NCI-H1092 (cell line): ENCODE measurements around the gene HJURP.

Experiments
- DNase-seq: peaks from one replicate; lab custom pipeline; 2025; lab: John Stamatoyannopoulos, UW

HJURP gene

DNA sequence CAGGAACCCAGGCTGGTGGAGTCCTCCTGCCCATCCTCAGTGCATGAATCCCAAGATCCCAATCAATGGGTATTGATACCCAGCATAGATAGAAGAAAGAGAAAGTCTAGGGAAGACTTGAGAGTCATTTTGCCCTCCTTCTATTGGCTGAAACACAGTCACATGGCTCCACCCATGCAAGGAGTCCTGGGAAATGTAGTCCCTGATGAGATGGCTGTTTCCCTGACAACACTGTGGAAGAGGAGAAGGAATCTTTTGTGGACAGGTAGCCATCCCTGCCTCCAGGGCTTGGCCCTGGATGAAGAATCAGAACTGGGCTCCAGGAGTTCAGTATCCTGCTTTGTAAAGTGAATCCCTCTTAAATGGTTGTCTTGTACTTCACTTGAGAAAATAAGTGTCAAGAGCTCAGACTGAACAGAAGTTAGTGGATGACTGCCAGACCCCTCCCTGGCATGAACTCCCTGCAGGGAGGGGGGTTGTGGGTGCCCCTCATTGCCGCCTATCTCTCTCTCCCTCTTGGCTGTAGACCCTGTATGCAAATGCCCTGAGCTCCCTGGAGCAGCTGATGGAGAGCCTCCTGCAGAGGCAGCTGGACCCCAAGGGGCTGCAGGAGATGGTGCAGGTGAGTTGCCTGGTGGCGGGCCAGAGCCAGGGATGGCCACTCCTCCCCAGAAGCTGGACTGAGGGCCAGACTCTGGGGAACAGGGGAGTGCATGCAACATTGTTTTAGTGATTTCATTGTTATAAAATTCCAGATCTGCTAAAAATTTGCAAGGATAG lies 40.1 kb downstream of the HJURP start:
- no peak for DNase-seq

DNA sequence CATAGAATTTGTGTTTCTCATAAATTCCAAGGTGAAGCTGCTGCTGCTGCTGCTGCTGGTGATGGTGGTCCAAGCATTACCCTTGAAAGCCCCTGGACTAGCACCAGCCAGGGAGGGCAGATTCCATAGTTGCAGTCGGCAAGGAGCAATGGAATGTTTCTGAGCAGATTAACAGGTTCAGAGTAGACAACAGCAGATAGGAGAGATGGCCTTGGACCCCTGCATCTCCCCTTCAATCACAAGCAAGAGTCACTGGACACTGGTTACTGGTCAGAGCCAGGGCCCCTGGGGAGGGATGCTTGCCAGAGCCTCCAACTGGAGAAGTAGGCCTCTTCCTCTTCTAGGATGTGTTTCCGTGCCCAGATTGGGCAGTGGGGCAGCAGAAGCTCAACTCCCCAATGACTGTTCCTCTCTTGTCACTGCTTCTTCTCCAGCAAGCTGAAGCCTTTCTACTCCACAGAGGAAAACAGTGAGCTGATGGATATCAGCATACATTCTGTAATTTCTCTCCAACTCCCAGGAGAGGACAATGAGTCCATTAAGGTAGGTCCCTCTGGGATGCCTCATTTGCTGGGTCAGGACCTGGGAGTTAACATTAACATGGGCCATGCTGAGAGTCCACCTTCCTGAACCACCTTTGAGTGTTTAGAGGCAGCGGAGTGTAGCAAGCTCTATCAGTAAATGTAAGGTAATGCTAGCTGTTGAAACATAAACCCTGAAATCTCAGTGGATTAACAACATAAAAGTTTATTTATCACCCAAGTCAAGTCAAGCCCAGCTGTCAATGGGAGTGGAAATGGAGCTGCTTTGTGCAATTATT lies 40.9 kb downstream of the HJURP start:
- no peak for DNase-seq

DNA sequence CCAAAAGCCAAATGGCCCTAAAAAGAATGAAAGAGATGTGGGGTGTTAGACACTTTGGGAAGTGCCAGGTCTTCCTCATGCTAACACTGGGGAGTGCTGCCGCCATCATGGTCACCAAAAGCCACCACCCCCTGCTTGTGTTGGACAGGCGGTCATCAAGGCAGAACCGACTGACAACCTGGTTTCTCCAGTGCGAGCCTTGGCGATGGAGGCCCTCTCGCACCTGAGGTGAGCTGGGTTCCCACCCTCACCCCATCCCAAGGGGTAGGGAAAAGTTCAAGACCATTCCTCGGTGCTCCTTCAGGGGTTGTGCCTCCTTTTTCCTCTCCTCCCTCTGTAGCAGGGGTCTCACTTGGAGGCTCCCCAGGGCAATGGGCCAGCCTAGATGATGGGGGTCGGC lies 42.6 kb downstream of the HJURP start:
- DNase-seq, result no peak

DNA sequence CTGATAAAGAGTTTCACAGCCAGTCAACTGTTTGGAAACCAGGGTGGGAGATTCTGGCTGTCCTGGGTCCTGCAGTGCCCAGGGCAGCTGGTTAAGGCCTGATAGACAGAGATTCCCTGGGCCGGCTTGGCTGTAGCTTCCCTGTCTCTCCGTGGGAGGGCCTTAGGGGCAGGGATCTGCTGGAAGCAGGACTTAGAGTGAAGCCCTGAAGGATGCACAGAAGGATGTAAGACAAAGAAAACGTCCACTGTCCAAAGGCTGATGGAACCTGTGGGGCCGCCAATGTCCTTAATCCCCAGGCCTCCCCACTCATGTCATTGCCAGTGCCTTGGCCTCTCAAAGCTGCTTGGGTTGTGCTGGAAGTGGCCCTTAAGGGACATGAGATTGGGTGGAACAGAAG lies 43.2 kb downstream of the HJURP start:
- DNase-seq, result no peak

DNA sequence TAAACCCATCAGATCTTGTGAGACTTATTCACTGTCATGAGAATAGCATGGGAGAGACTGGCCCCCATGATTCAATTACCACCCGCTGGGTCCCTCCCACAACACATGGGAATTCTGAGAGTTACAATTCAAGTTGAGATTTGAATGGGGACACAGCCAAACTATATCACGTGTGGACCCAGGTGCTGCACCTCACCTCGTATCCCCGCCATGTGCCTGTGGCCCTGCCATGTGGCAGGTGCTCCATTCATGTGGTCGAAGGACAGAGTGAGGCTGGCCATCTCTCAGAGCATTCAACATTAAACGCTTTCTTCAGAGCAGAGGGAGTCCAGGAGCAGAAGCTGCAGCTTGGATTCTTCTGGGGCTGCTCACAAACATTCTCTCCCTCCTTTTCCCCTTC lies 44.0 kb downstream of the HJURP start:
- DNase-seq, result no peak

DNA sequence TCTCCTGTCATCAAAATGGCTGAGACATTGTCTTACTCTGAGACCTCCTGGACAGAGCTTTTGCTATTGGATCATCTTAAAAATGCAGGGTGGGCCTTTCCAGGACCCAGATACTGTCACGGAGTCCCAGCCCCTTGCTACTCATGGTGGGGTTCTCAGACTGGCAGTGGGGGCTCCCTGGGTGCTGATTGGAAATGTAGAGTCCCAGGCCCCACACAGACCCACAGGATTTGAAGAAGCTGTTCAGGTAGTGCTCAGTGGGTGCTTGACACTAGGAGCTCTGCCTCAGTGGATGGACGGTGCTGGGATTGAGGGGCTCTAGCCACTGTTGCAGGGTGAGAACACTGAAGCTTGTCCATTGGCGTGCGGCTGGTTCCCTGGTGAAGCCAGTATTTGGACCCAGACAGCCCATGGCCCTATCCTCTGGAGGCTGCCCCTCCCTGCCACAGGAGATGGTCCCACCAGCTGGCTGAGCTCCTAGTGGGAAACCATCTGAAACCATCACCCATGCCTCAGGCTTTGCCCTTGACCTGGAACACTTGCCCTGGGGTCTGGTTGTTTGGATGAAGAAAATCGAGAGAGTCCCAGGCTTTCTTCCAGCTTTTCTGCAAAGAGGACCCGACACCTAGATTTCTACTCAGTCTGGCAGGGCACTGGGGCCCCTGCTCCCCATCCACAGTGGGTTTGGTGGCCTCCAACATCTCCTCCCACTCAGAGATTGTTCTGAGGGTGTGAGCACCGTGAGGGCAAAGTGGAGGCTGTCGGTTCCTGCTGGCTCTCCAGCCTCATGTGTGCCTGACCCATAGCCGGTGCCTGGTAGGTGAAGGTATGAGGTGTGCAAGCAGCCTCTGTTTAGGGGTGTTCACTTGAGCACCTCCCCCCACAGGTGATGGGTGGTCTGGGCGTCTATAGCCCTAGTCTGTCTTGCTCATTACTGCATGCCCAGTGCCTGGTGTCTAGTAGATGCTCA lies 46.1 kb downstream of the HJURP start:
- DNase-seq, result no peak

DNA sequence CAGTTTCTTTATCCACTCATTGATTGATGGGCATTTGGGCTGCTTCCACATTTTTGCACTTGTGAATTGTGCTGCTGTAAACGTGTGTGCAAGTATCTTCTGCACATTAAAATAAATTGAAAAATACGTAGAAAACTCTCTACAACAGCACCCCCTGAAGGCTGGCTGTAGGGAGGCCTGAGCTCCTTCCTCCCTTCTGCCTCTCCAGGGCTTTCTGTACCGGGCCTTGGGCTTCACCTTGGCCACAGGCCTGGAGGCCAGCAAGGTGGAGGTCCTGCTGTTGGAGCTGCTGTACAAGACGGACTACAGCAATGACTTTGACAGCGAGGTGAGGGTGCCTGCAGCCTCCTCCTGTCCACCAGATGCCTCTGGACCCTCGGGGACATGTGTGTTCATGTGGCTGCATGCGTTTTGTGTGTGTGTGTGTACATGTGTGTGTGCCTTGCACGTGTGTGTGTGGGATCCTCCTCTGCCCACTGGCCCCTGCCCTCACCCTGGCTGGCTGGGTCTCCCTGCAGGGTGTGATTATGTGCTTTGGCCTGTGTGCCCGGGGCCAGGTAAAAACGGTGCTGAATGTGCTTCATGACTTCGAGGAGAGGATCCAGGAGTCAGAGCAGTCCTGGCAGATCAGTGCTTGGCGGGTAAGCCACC lies 47.0 kb downstream of the HJURP start:
- DNase-seq, result no peak

DNA sequence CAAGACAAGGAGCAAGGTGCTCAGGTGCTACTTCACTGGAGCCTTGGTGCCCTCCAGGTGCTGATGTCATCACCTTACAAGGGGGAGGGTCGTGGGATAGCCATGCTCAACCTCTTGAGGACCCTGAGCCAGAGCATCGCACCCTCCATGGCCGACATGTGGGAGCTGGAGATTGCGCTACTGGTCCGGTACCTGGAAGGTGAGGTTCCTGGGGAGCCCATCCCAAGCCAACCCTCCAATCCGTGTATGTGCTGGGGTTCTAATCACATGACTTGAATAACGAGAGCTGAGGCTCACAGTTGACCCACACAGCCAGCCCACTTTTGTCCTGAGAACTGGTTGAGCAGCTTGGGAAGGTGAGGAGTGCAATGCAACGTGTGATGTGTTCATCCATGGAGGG lies 50.3 kb downstream of the HJURP start:
- no peak for DNase-seq

DNA sequence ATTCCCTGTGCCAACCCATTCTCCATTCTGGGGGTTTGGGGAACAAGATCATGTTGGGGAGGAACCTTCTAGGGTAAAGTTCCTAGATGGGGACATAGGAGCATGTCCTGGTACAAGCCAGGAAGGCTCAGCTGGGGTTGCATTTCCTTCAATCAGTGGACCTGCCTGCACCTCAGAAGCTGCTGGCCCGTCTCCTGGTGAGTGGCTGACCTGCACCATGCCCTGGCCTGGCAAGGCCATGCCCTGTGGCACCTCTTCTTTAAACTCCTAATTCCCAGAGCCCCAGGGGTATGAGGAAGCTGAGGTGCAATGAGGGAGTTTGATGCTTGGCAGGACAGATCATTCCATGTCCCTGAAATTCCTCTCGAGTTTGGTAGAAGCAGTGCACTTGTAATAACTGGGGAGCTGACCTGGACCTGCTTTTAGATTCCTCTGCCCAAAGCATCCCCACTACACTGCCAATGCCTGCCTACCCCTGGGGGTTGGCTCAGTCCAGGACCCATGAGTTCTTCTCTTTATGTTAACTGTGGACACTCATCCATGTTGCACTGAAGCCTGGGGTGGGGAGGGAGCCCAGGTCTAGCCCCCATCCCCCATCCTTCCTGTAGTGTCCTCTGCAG lies 50.9 kb downstream of the HJURP start:
- no peak for DNase-seq

DNA sequence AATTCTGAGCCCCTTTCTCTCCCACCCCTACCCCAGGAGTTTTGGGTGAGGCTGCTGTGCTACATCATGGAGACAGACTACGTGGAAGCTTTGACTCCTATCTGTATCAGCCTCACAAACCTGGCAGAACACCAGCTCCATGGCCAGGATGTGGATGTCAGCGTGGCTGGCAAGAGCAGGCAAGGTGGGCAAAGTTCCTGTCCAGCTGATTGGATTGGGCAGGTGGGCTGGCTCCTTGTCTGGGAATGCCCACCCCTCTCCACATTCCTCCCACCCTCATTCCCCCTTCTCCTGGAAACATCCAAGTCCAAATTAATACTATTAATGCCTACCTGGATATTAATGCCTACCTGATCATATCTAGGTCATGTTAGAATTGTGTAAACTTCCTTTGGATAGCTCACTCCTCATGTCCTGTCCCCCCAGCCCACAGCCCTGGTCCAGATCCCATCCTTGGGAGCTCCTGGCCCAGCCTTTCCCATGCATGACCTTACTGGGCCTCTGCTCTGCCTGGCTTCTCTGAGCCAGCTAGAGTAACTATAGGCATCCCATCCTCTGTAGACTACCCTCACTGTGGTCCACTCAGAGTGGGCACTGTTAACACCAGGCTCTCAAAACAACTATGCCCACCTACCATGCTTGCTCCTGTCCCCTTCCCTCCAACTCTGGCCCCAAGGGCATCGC lies 52.1 kb downstream of the HJURP start:
- DNase-seq, result no peak

DNA sequence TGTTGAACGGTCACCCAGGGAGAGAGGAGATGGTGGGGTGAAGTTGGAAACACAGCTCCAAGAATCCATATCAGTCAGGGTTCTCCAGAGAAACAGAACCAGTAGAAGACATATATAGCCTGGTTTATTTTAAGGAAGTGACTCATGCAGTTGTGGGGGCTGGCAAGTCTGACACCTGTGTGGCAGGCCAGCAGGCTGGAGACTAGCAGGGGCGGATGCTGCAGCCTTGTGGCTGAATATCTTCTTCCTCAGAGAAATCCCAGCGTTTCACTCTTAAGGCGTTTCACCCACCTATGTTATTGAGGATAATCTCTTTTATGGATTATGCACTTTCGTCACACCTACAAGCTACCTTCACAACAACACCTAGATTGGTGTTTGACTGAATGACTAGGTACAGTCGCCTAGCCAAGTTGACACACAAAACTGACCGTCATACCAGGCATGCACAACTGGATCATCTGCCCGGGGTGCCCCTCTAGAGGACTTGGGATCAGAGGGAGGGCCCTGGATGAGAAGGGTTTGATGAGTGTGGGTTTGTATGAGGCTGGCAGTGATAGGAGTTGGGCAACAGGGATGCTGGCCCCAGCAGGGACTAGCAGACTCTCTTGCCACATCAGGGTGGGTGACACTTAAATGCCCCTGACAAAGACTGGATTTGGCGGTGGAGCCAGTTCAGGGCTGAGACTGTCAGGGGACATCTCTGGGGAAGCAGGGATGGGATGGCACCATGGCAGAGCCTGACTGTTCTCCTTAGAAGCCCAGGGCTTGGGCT lies 52.8 kb downstream of the HJURP start:
- no peak for DNase-seq

DNA sequence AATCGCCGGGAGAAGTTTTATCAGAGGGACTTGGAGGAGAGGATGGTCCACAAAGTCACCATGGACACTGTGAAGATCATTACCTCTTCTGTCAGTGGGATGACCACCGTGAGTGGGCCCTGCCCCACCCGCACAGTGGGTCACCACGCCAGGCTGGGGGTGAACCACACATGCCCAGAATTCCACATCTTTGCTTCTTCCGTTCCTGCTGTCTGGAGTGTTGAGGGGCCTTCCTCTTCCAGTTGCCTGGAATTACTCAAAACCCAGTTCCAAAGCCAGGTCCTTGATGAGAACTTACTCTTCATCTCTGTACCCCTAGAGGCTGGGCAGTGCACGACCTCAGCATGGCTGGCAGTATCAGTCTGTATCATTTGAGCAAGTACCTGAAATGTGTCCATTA lies 54.1 kb downstream of the HJURP start:
- no peak for DNase-seq

DNA sequence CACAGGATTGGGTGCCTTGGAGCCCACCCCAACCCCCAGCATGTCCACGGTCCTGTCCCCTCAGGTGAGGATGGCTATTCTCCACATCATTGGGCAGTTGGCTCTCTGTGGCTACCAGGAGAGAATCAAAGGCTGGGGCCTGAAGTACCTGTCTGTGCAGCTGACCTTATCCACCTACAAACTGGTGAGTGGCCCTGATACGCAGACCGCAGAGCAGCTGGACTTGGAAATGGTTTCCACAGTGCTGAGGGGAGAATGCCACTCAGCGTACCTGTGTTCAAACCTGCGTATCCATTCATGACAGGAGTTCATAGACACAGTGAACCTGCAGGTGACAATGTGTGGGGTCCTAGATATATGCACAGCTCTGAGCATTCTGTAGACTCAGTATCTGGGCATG lies 54.6 kb downstream of the HJURP start:
- DNase-seq, result no peak

DNA sequence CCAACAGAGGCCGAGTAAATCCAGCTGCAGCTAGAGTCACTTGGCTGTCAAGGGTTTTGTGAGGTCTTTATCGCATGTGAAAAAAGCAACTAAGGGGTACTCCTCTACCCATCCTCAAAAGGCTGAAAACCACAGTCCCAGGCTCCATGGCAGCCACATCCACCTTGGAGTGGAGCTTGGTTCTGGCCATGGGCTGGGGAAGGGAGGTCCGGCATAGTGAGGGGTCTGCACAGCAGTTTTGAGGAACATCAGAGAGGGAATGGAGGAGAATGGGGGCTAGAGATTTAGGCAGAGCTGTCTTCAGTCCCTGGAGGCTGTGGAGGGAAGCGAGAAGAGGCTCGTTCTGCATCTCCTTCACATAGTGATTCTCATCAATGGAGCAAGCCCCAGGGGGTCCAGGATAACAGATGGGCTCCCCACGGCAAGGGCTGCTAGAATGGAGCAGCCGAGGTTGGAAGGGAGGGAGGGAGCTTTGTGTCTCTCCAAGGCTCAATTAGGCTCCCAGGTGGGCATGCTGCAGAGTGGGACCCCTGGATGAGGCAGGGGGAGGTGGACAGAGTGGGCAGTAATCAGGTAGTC lies 55.2 kb downstream of the HJURP start:
- no peak for DNase-seq

DNA sequence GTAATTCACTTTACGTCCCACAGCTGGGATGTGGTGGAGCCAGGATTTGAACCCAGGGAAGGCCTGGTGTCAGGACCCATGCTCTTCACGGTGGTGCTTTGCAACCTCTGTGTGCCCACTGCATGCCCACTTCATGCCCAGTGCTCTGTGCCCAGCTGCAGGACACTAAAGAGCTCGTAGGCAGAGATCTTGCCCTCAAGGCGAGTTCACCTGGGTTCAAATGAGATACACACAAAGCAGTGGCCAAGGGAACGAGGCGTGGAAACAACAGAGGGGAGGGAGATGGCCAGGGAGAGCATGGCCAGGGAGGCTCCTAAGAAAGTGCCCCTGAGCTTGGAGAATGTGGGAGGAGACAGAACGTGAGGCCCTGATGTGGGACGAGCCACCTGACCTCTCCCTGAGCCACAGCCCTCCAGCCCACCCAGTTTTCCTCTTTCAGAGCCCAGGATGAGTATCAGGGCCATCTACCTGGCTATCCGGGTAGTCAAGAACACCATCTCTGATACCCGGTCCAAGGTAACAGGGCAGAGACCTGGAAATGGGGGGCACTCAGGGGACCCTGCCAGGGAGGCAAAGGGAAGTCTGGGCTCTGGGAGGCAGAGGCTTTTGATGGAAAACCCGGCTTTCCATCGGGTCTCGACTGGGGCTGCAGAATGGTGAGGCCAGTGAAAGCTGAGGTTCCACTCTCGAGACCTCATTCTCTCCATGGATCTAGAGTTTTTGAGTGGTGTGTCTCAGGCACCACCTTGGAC lies 55.8 kb downstream of the HJURP start:
- no peak for DNase-seq

DNA sequence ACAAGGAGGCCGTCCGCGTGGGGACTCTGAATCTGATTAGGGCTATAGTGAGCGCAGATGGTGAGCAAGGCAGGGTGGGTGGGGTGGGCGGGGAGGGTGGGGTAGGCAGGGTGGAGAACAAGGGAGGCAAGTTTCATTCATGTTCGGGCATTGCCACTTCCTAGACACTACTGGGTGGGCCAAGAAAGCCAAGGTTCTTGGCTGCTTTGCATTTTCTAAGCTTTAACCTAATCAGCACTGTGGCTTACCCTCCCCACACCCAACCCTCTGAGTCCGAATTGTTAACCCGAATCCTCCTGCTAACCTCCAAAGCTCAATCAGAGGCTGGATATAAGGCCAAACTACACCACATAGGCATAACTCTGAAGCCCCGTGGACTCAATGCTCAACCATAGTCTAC lies 58.1 kb downstream of the HJURP start:
- DNase-seq, result no peak

DNA sequence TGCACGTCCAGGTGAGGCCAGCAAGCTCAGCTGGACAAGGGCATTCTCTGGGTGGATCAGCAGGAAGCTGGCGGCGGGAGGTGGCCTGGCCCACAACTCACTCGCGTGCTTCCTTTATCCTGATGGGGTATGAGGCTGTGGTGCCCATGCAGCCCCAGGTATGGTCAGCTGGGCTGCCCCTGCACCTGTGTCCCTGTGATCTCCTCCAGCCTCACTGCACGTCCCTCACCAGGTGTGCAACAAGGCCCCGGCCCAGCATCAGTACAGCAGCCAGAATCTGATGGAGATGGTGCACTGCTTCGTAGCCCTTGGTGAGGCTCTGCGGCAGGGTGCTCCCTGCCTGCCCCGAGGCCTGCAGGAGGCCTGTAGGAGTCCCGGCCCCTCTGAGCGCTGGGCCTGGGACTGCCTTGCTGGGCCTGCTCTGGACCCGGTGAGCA lies 58.6 kb downstream of the HJURP start:
- DNase-seq, result no peak

DNA sequence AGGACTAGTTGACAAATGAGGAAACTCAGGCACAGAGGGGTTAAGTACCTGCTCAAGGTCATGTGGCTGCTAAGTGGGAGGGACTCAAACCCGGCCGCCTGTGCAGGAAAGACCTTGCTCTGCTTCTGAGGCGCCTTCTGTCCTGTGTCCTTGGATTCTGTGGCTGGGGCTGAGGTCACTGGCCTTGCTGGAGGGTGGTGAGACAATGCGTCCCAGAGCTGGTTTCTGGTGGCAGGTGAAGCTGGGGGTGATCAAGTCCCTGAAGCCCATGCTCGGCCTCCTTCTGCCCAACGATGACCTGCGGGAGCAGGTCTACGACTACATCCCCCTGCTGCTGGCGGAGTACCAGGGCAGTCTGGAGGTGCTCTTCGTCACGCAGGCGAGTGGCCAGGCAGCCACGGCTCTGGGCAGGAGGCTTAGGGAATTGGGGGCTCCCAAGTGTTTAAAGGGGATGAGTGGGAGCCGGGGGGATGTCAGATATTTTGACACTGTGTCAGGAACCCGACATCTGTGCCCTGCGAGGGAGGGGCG lies 60.1 kb downstream of the HJURP start:
- DNase-seq, result no peak
